NCI-H1694 (cell line): ENCODE data around the gene ZNF79.
"Not testable (repeated sequence)": the region's sequence is repeated elsewhere in the genome, so short reads cannot be mapped to it uniquely, and the experiment has no call there.

Source experiments
- DNase-seq: peaks from one replicate; lab custom pipeline; 2025; lab: John Stamatoyannopoulos, UW

The ZNF79 gene

DNA sequence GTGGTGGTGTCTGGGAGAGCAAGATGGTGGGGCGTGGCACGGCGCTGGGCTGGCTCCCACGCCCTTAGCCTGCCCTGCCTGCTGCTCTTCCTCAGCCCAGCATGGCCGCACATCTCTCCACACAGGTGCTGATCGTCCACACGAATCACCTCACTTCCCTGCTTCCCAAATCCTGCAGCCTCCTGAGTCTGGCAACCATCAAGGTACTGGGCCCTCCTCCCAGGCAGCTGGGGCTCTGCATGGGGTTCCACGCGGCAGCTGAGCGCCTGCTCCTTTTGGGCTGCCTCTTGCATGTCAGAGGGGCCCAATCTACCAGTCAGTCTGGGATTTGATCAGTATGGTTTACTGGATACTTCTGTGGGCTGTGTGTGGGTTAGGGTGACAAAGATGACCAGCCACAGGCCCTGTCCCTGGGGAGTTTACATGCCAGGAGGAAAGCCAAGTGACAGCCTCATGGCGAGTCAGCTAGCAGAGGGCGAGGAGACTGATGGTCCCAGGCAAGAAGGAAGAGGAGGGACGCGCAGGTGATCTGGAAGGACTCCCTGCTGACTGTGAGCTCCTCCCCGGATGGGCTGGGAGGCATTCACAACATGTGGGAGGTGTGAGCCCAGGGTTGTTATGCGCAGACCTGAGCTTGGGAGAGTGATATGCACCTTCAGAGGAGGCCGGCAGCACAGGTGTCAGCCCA lies 33.2 kb downstream of the ZNF79 start:
- DNase-seq: no peak

- DNase-seq: no peak
Measured at GRCh38 chr9:127458921-127459320, 34.7 kb downstream of the ZNF79 start.

GRCh38 chr9:127463382-127463781 lies 39.2 kb downstream of the ZNF79 start:
- DNase-seq: no peak

GRCh38 chr9:127463911-127464310 lies 39.7 kb downstream of the ZNF79 start:
- DNase-seq: no peak

- not testable (repeated sequence) for DNase-seq
Measured at GRCh38 chr9:127466407-127466917, 42.3 kb downstream of the ZNF79 start.

- DNase-seq: no peak
Measured at GRCh38 chr9:127467621-127468020, 43.4 kb downstream of the ZNF79 start.

DNA sequence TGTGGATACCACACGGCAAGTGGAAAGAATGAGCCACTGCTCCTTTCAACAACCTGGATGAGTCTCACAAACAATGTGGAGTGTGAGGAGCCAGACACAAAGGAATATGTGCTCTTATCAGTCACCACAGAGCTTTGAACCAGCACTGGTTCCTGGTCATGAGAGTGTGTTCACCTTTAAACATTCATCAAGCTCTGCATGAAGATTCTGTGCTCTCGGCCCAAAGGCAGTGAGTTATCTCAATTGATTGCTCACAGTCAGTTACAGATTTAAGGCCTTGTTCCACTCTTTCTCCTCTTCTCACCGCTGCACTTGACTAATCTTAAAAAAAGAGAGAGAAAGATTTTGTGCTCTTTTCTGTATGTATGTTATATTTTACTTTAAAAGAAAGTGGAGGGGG lies 46.5 kb downstream of the ZNF79 start:
- no peak for DNase-seq

DNA sequence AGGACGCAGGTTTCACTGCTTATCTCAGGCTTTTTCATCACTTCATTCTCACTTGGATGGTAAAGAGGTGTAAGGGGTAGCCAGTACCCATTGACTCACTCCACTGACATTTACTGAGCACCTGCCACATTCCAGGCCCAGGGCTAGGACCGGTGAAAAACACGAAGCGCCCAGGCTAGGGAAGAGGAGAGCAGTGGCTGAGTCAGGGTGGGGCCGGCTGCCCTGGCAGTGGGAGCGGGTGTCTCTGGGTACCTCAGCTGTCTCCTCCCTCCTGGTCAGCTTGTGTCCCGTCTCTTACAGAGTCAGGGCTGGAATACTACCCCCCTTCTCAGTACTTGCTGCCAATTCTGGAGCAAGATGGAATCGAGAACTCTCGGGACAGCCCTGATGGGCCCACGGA lies 49.3 kb downstream of the ZNF79 start:
- no peak for DNase-seq

GRCh38 chr9:127473932-127474331 lies 49.8 kb downstream of the ZNF79 start:
- DNase-seq: no peak

- no peak for DNase-seq
Measured at GRCh38 chr9:127474592-127474991, 50.4 kb downstream of the ZNF79 start.

DNA sequence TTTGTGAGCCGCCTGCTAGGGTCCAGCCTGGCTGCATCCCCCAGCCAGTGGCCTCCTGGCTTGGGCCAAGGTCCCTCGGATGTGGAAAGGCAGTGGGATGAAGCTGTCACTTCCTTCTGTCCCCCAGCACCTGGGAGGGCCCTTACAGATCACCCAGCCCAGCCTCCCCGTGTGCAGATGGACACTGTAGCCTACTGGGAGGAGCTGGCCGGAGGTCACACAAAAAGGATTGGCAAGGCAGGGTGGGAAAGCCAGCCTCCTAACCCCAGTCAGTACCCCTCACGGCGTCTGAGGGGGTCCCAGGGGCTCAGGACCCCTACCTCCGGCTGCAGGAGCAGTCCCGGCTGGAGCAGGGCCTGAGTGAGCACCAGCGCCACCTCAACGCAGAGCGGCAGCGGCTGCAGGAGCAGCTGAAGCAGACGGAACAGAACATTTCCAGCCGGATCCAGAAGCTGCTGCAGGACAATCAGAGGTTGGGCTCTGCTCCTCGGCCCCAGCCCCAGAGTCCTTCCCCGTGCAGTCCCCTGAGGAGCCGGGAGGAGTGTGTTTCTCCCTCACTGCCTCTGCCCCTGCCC lies 55.4 kb downstream of the ZNF79 start:
- no peak for DNase-seq

DNA sequence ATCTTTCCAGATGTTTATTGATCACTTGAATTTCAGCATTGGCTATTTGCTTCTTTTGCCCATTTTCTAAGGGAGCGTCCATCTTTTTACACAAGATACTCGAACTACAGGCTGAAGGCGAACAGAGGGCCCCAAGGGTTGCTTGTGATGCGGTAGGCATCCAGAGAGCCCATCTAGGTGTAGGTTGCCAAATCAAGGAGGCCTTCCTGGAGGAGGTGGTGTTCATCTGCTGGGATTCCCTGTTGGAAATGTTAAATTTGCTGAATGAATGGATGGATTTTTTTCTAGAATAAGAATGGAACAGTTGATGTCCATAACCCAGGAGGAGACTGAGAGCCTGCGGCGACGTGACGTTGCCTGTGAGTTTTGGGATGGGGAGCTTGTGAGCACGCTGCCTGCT lies 58.5 kb downstream of the ZNF79 start:
- DNase-seq: no peak

- no peak for DNase-seq
Measured at GRCh38 chr9:127485995-127486394, 61.8 kb downstream of the ZNF79 start.

- DNase-seq: no peak
Measured at GRCh38 chr9:127488946-127489345, 64.8 kb downstream of the ZNF79 start.

DNA sequence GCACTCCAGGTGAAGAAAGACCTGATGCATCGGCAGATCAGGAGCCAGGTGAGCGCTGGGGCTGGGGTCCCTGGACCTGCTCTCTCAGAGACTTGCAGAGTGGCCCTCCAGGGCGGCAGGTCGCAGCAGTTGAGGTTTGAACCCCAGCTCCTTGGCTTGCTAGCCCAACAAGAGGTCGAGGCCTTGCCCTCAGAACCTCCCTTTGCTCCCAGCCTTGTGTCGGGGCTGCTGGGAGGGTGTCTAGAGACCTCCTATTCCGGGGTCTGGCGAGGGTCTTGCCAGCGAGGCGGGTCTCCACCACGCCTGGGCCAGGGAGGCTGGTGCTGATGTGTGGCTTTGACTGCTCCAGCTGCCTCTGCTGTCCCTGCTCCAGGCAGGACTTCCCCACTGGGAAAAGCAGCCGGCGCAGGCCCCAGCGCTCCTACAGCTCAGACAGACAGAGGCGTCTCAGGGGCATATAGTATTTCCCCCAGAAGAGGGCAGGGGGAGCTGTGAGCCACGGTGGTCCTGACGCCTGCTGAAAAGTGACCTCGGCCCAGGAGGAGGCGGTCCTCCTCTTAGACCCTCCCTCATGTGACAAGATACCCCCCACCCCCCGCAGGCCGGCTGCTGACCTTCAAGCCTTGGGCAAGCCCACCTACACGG lies 65.4 kb downstream of the ZNF79 start:
- no peak for DNase-seq

GRCh38 chr9:127490535-127491230 lies 66.5 kb downstream of the ZNF79 start:
- no peak for DNase-seq

- peak; percentile 29 for DNase-seq
Measured at GRCh38 chr9:127491516-127491915, 67.3 kb downstream of the ZNF79 start.

GRCh38 chr9:127492616-127493015 lies 68.4 kb downstream of the ZNF79 start:
- no peak for DNase-seq

DNA sequence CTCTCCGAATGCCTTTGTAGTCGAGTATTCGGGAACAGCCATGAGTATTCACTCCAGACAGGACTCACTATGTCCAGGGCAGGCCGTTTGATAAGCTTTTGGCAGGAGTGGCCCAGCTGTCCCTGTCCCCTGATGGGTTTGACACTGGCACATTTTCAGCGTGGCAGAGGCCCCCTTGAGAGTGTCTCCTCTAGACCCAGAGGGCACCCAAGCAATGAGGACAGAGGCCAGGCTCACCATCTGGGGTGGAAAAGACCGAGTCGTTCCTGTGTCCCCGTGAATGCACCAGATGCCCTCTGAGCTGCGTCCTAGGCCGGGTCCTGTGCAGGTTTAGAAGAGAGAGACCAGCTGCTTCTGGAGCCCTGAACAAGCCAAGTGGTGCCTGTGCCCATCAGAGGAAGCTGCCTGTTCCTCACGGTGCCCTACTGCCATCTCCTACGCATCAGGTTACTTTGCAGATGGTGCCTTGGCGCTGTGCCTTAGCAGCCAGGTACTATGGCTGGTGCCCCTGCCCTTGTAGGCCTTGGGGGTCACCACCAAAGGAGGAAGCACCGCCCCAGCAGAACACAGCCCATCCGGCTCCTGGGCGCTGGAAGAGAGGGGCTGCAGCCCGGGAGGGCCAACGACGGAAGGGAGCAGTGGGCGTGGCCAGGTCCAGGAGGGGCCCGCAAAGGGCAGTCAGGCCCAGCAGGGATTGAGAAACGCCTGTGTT lies 69.6 kb downstream of the ZNF79 start:
- DNase-seq: peak; percentile 26

GRCh38 chr9:127494304-127494702 lies 70.1 kb downstream of the ZNF79 start:
- DNase-seq: no peak
